ENCODE data around the gene TMEM98. TPM values are rescaled to one million over a fixed set of nuclear protein-coding genes. Genes with fewer than 3 reads are reported as not detected.

Gene TMEM98
- total and polyA plus RNA-seq, 2 donors from 2014 or later = 44.0 to 57.1 TPM

DNA sequence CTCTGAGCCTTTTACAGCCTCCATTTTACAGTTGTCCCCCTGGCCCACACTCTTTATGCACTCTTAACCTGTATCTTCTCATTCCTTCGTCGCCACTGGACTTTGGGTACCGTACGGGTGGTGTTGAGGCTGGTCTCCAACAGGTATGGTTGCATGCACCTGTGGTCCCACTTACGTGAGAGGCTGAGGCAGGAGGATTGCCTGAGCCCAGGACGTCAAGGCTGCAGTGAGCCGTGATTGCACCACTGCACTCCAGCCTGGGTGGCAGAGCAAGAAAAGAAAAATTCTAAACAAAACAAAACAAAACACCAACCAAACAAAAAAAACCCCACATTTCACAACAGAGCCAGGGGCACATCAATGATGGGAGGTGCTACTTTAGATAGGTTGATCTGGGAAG lies 14.4 kb upstream of the TMEM98 start:
- H3K9me3 ChIP-seq (ENCODE audit: control insufficient read depth in 2 of 3, insufficient read depth in 1 of 3, low read length in 3 of 3) = no peaks in the 10 kb centered on the region
- H3K27me3 ChIP-seq (ENCODE audit: control insufficient read depth, insufficient read depth, low read length) = no peaks in the 10 kb centered on the region
- FAIRE-seq (no peak), DNase-seq (no peak)
- no peaks in the 10 kb centered on the region for H3K4me1 ChIP-seq (ENCODE audit: control insufficient read depth in 2 of 3, insufficient read depth in 2 of 3, low read depth in 1 of 3, low read length in 3 of 3)
- intact Hi-C loops (cut with DNase I) = no loop called here
- H3K27ac ChIP-seq (ENCODE audit: low read depth in 2 of 2, low read length in 2 of 2) = no peak overlapping the region
- no peaks in the 10 kb centered on the region for H3K36me3 ChIP-seq (ENCODE audit: control insufficient read depth in 2 of 3, insufficient read depth in 3 of 3, low read length in 3 of 3)
- no peak for TF ChIP-seq CTCF (IDR thresholded peaks at IDR 0.05; ENCODE audit: borderline replicate concordance, extremely low read depth, insufficient read depth)
- no peak overlapping the region for H3K4me3 ChIP-seq (ENCODE audit: low read length in 3 of 3)
- H3K9ac ChIP-seq (ENCODE audit: low read length in 3 of 3) = no peak overlapping the region

DNA sequence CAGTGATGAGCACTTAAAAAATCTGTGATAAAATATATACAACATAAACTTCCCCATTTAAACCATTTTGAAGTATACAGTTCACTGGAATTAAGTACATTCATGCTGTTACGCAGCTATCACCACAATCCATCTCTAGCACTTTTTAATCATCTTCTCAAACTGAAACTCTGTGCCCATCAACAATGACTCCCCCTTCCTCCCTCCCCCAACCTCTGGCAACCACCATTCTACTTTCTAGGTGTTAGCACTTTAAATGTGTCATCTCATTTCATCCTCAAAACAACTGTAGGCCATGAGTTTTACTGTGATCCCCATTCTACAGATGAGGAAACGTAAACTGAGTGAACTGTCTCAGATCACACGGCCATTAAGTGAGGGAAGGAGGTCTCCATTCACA lies 13.8 kb upstream of the TMEM98 start:
- DNase-seq (no peak), FAIRE-seq (no peak)
- intact Hi-C loops (cut with DNase I) = no loop called here
- Histone ChIP-seq H3K4me1 (ENCODE audit: control insufficient read depth in 2 of 3, insufficient read depth in 2 of 3, low read depth in 1 of 3, low read length in 3 of 3) (no peaks in the 10 kb centered on the region), H3K4me3 (ENCODE audit: low read length in 3 of 3) (no peak overlapping the region), H3K9ac (ENCODE audit: low read length in 3 of 3) (no peak overlapping the region), H3K27me3 (ENCODE audit: control insufficient read depth, insufficient read depth, low read length) (no peaks in the 10 kb centered on the region), H3K9me3 (ENCODE audit: control insufficient read depth in 2 of 3, insufficient read depth in 1 of 3, low read length in 3 of 3) (no peaks in the 10 kb centered on the region), H3K27ac (ENCODE audit: low read depth in 2 of 2, low read length in 2 of 2) (no peak overlapping the region), H3K36me3 (ENCODE audit: control insufficient read depth in 2 of 3, insufficient read depth in 3 of 3, low read length in 3 of 3) (no peaks in the 10 kb centered on the region)
- no peak for TF ChIP-seq CTCF (IDR thresholded peaks at IDR 0.05; ENCODE audit: borderline replicate concordance, extremely low read depth, insufficient read depth)

DNA sequence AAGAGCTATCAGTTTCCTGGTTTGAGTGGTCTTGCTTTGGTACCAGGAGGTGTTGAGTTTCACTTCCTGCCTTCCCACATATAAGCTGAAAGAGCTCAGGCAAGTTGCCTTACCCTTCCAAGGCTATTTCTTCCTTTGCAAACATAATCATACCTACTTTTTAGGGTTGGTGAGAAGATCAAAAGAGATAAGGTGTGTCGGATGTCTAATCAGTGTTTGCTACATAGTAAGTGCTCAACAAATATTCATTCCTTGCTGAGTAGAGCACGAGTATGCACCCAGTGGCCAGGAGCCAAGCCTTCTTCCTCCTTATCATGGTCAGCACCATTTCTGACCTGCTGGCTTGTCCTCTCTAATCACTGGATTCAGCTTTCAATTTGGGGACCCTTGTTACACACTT lies 12.7 kb upstream of the TMEM98 start:
- intact Hi-C loops (cut with DNase I) = no loop called here
- no peak overlapping the region for H3K9ac ChIP-seq (ENCODE audit: low read length in 3 of 3)
- TF ChIP-seq CTCF (IDR thresholded peaks at IDR 0.05; ENCODE audit: borderline replicate concordance, extremely low read depth, insufficient read depth) = no peak
- FAIRE-seq (no peak), DNase-seq (no peak)
- H3K4me3 ChIP-seq (ENCODE audit: low read length in 3 of 3) = no peak overlapping the region
- no peaks in the 10 kb centered on the region for H3K9me3 ChIP-seq (ENCODE audit: control insufficient read depth in 2 of 3, insufficient read depth in 1 of 3, low read length in 3 of 3)
- no peaks in the 10 kb centered on the region for H3K36me3 ChIP-seq (ENCODE audit: control insufficient read depth in 2 of 3, insufficient read depth in 3 of 3, low read length in 3 of 3)
- no peak overlapping the region for H3K27ac ChIP-seq (ENCODE audit: low read depth in 2 of 2, low read length in 2 of 2)
- H3K27me3 ChIP-seq (ENCODE audit: control insufficient read depth, insufficient read depth, low read length) = no peaks in the 10 kb centered on the region
- H3K4me1 ChIP-seq (ENCODE audit: control insufficient read depth in 2 of 3, insufficient read depth in 2 of 3, low read depth in 1 of 3, low read length in 3 of 3) = no peaks in the 10 kb centered on the region

DNA sequence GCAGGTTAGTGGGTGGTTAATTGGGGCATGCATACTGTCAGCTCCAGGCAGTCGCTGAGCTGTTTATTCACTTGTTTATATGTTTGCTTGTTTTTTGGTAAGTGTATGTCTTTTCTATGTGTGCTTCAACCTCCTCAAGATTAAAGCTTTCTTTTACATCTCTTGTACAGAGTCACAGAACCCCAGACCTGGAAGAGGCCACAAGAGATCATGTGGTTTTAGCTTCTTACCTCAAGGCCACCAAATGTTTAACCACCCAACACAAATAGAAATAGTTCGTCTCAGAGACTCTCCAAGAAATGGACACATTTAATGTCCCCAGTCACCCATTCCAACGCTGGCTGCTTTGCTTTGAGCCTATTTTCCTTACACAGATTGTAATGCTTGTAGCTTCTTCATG lies 11.8 kb upstream of the TMEM98 start:
- DNase-seq = no peak
- TF ChIP-seq CTCF (IDR thresholded peaks at IDR 0.05; ENCODE audit: borderline replicate concordance, extremely low read depth, insufficient read depth) = no peak
- H3K36me3 ChIP-seq (ENCODE audit: control insufficient read depth in 2 of 3, insufficient read depth in 3 of 3, low read length in 3 of 3) = no peaks in the 10 kb centered on the region
- no peaks in the 10 kb centered on the region for H3K27me3 ChIP-seq (ENCODE audit: control insufficient read depth, insufficient read depth, low read length)
- no peak overlapping the region for H3K27ac ChIP-seq (ENCODE audit: low read depth in 2 of 2, low read length in 2 of 2)
- H3K9ac ChIP-seq (ENCODE audit: low read length in 3 of 3) = no peak overlapping the region
- no peak overlapping the region for H3K4me3 ChIP-seq (ENCODE audit: low read length in 3 of 3)
- no peak for FAIRE-seq
- H3K9me3 ChIP-seq (ENCODE audit: control insufficient read depth in 2 of 3, insufficient read depth in 1 of 3, low read length in 3 of 3) = no peaks in the 10 kb centered on the region
- no peaks in the 10 kb centered on the region for H3K4me1 ChIP-seq (ENCODE audit: control insufficient read depth in 2 of 3, insufficient read depth in 2 of 3, low read depth in 1 of 3, low read length in 3 of 3)
- intact Hi-C loops (cut with DNase I) = no loop called here
